Liver (tissue), 3 donors: ENCODE data around the gene SETD3.

Experiments
- FOXA1 ChIP-seq: IDR thresholded peaks from 2 replicates; pipeline ENCODE4 v1.6.1; 2016; ENCODE audit warnings: antibody characterized with exemption
- GABPA ChIP-seq, 2 donors: IDR thresholded peaks in 1 of 2; conservative IDR thresholded peaks in 1 of 2; 2 replicates each; pipeline ENCODE4 v1.6.1; 2016; ENCODE audit warnings: antibody characterized with exemption in 2 of 2, mild to moderate bottlenecking in 1 of 2, moderate library complexity in 1 of 2
- YY1 ChIP-seq: IDR thresholded peaks from 2 replicates; pipeline ENCODE4 v1.6.1; 2016; ENCODE audit warnings: antibody characterized with exemption, mild to moderate bottlenecking
- TF ChIP-seq, protein P1 (sequence below): fragments of 150-350 bp; IDR thresholded peaks from 2 replicates; pipeline ENCODE4 v1.5.1; 2017; ENCODE audit warnings: improper control_type of control experiment, low read depth, low read length; ENCODE audit not compliant: missing input control
- TF ChIP-seq, protein P2 (sequence below): IDR thresholded peaks from 2 replicates; pipeline ENCODE4 v1.6.1; 2016; ENCODE audit warnings: antibody characterized with exemption
- TF ChIP-seq, protein P3 (sequence below): IDR thresholded peaks from 2 replicates; pipeline ENCODE4 v1.6.1; 2016; ENCODE audit warnings: antibody characterized with exemption
- donor health status: healthy.
- donor health status: healthy.

DNA sequence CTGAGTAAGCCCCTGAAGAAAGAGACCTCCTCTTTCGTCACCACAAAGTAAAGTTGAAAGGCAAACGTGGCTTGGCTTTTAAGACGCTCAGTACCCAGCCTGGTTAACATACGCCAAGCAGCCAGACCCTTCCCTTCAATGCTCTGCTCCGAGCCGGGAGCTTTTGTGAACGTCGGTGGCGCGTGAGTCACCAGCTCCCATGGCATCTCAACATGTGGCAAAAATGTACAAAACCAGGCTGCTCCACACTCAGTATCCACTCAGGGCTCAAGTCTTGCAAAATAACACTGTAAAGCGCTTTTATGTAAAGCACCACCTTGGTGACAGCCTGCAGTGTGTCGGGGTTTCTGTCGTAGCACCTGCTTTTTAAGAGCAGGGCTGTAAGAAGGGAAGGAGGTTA, 89.0 kb downstream of the SETD3 start:
- no peak for TF ChIP-seq GABPA (IDR thresholded peaks at IDR 0.05 in 1 of 2, conservative IDR thresholded peaks at IDR 0.05 in 1 of 2)
- TF ChIP-seq, protein P1, sequence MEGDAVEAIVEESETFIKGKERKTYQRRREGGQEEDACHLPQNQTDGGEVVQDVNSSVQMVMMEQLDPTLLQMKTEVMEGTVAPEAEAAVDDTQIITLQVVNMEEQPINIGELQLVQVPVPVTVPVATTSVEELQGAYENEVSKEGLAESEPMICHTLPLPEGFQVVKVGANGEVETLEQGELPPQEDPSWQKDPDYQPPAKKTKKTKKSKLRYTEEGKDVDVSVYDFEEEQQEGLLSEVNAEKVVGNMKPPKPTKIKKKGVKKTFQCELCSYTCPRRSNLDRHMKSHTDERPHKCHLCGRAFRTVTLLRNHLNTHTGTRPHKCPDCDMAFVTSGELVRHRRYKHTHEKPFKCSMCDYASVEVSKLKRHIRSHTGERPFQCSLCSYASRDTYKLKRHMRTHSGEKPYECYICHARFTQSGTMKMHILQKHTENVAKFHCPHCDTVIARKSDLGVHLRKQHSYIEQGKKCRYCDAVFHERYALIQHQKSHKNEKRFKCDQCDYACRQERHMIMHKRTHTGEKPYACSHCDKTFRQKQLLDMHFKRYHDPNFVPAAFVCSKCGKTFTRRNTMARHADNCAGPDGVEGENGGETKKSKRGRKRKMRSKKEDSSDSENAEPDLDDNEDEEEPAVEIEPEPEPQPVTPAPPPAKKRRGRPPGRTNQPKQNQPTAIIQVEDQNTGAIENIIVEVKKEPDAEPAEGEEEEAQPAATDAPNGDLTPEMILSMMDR = no peak
- TF ChIP-seq, protein P2, sequence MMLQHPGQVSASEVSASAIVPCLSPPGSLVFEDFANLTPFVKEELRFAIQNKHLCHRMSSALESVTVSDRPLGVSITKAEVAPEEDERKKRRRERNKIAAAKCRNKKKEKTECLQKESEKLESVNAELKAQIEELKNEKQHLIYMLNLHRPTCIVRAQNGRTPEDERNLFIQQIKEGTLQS = no peak
- TF ChIP-seq FOXA1 = no peak
- TF ChIP-seq, protein P3, sequence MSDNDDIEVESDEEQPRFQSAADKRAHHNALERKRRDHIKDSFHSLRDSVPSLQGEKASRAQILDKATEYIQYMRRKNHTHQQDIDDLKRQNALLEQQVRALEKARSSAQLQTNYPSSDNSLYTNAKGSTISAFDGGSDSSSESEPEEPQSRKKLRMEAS = no peak
- no peak for TF ChIP-seq YY1
